ENCODE data around the gene HDGF.

- TF ChIP-seq CTCF (IDR thresholded peaks at IDR 0.05) (no peak), POLR2A (IDR thresholded peaks at IDR 0.05) (no peak)
Observed at GRCh38 chr1:156712626-156713025, 38.8 kb downstream of the HDGF start.

Data from body of pancreas (tissue), 4 donors.